GM23338 (cell line): Measurements from ENCODE around the gene TET2. TPM values are rescaled to one million over a fixed set of nuclear protein-coding genes. Genes with fewer than 3 reads are reported as not detected.

Experiments
- ATAC-seq: fragments of 200-7000 bp; cut with Tn5 transposase; 3 replicates; pipeline ENCODE4 v1.9.1; 2020
- DNase-seq: peaks from one replicate; pipeline ENCODE4 v3.0.0-alpha.2; 2015; ENCODE audit warnings: low spot score
- H2AFZ ChIP-seq: fragments of 200-600 bp; sonication (generic); 2 replicates; pipeline ENCODE4 v1.8.0; 2016; ENCODE audit warnings: antibody characterized with exemption, mild to moderate bottlenecking, moderate library complexity
- H3F3A ChIP-seq: fragments of 200-600 bp; sonication (generic); replicated peaks from 2 replicates; pipeline ENCODE4 v1.8.0; 2017; ENCODE audit warnings: antibody characterized with exemption, mixed run types, low read depth
- H3K27ac ChIP-seq: fragments of 200-600 bp; sonication (generic); 2 replicates; pipeline ENCODE4 v1.6.1; 2016; ENCODE audit warnings: low read depth
- H3K27me3 ChIP-seq: fragments of 200-600 bp; sonication (generic); 2 replicates; pipeline ENCODE4 v1.8.0; 2016; ENCODE audit warnings: mild to moderate bottlenecking, mixed run types, moderate library complexity; ENCODE audit not compliant: insufficient read depth
- H3K36me3 ChIP-seq: fragments of 200-600 bp; sonication (generic); 2 replicates; pipeline ENCODE4 v1.8.0; 2016; ENCODE audit warnings: mild to moderate bottlenecking; ENCODE audit not compliant: insufficient read depth
- H3K4me1 ChIP-seq: fragments of 200-600 bp; sonication (generic); 2 replicates; pipeline ENCODE4 v1.8.0; 2016; ENCODE audit warnings: mild to moderate bottlenecking, moderate library complexity; ENCODE audit not compliant: insufficient read depth
- H3K4me2 ChIP-seq: fragments of 200-600 bp; sonication (generic); 2 replicates; pipeline ENCODE4 v1.7.1; 2017; ENCODE audit warnings: mixed run types
- H3K4me3 ChIP-seq: fragments of 200-600 bp; sonication (generic); 2 replicates; pipeline ENCODE4 v1.6.1; 2016; ENCODE audit warnings: mixed run types
- H3K79me2 ChIP-seq: fragments of 200-600 bp; sonication (generic); replicated peaks from 2 replicates; pipeline ENCODE4 v1.8.0; 2017; ENCODE audit warnings: mild to moderate bottlenecking; ENCODE audit not compliant: insufficient read depth
- H3K9me2 ChIP-seq: fragments of 200-600 bp; sonication (generic); 2 replicates; pipeline ENCODE4 v1.8.0; 2017; ENCODE audit not compliant: insufficient read depth
- H4K20me1 ChIP-seq: fragments of 200-600 bp; sonication (generic); replicated peaks from 2 replicates; pipeline ENCODE4 v1.8.0; 2017; ENCODE audit warnings: mild to moderate bottlenecking; ENCODE audit not compliant: insufficient read depth
- H3K27ac Mint-ChIP-seq: 2 replicates; pipeline ENCODE4 v1.8.0; 2020; ENCODE audit warnings: inconsistent platforms, mild to moderate bottlenecking, moderate library complexity, mixed read lengths
- H3K27me3 Mint-ChIP-seq: 3 replicates; pipeline ENCODE4 v1.8.0; 2022; ENCODE audit warnings: low read depth, mild to moderate bottlenecking, moderate library complexity, mixed read lengths, inconsistent platforms; ENCODE audit not compliant: insufficient read depth, poor library complexity
- H3K36me3 Mint-ChIP-seq: 3 replicates; pipeline ENCODE4 v1.8.0; 2021; ENCODE audit warnings: low read depth, mild to moderate bottlenecking, inconsistent platforms, moderate library complexity, mixed read lengths
- H3K4me1 Mint-ChIP-seq: 3 replicates; pipeline ENCODE4 v1.8.0; 2020; ENCODE audit warnings: mild to moderate bottlenecking, inconsistent platforms, mixed read lengths
- H3K4me3 Mint-ChIP-seq: 3 replicates; pipeline ENCODE4 v1.8.0; 2021; ENCODE audit warnings: moderate library complexity, mild to moderate bottlenecking, inconsistent platforms, mixed read lengths
- H3K9me3 Mint-ChIP-seq: 3 replicates; pipeline ENCODE4 v1.8.0; 2020; ENCODE audit warnings: moderate library complexity, mild to moderate bottlenecking, inconsistent platforms, mixed read lengths
- CREB1 ChIP-seq: fragments of 250-450 bp; sonication (Bioruptor Pico); IDR thresholded peaks from 2 replicates; pipeline ENCODE4 v1.5.0; 2020; ENCODE audit warnings: low read depth, mild to moderate bottlenecking, moderate library complexity
- EZH2 ChIP-seq: fragments of 200-600 bp; sonication (generic); IDR thresholded peaks from one replicate; pipeline ENCODE4 v1.8.0; 2017; ENCODE audit warnings: antibody characterized with exemption, mild to moderate bottlenecking, low read depth; ENCODE audit not compliant: unreplicated experiment
- POLR2AphosphoS5 ChIP-seq: IDR thresholded peaks from 2 replicates; pipeline ENCODE4 v1.6.1; 2016; ENCODE audit warnings: antibody characterized with exemption, low read depth
- ZNF114 ChIP-seq: fragments of 250-450 bp; sonication (Bioruptor Pico); IDR thresholded peaks from 2 replicates; pipeline ENCODE4 v1.5.0; 2020; ENCODE audit warnings: mild to moderate bottlenecking, moderate library complexity
- polyA plus RNA-seq: library from polyadenylated mRNA; unstranded; fragments of >200 nt; fragmentation: Nextera tagmentation; extraction: Ambion mirVana; gene quantifications from 2 replicates; pipeline ENCODE4 v1.2.1, GENCODE V29; 2016
- total RNA-seq: library from RNA; depleted of rRNA; stranded (reverse); fragments of >200 nt; shearing (Covaris generic); gene quantifications from 2 replicates; pipeline ENCODE4 v1.2.3, GENCODE V29; 2014
- TF ChIP-seq, protein P1 (sequence below): IDR thresholded peaks from one replicate; pipeline ENCODE4 v1.6.1; 2018; ENCODE audit warnings: antibody characterized with exemption; ENCODE audit not compliant: unreplicated experiment
- TF ChIP-seq, protein P2 (sequence below): fragments of 250-450 bp; sonication (Bioruptor Pico); IDR thresholded peaks from 2 replicates; pipeline ENCODE4 v1.5.0; 2020; ENCODE audit warnings: mild to moderate bottlenecking, moderate library complexity
- TF ChIP-seq, protein P3 (sequence below), 2 experiments: fragments of 200-600 bp in 1 of 2; sonication (generic) in 1 of 2; conservative IDR thresholded peaks; 2 replicates each; pipeline versions ENCODE4 v1.5.1 to v1.6.1; 2016 to 2017; ENCODE audit warnings: antibody characterized with exemption in 2 of 2, low read depth in 2 of 2, mild to moderate bottlenecking in 2 of 2, moderate library complexity in 1 of 2

TET2 gene
- total and polyA plus RNA-seq, 2 experiments from 2014 or later, result 1.2 to 2.2 TPM

DNA sequence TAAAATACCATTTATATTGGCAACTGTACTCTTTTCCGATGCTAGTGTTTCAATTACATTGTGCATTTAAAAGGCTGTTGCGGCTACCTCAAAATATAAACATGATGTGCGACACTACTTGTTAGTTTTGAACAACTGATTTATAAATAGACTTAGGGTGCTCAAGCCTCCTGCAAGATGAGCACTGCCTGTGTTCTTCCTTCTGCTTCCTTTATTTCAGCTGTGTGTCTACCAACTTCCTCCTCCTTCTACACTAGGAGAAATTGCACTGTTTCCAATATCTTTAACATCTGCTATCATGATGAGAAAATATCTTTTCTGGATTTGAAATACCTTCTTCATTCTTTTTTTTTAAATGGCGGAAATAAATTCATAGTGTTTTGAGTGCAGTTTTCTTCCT is 24.0 kb downstream of the TET2 start:
- no peak overlapping the region for H3K4me3 Mint-ChIP-seq
- ATAC-seq (no peak), DNase-seq (no peak)
- no peak overlapping the region for H3K27ac Mint-ChIP-seq
- H2AFZ ChIP-seq, result no peak overlapping the region
- H3F3A ChIP-seq, result no peaks in the 10 kb centered on the region
- no peaks in the 10 kb centered on the region for H3K4me1 ChIP-seq
- TF ChIP-seq EZH2 (no peak), POLR2AphosphoS5 (no peak), CREB1 (CRISPR knock-in tag) (no peak), ZNF114 (CRISPR knock-in tag) (no peak)
- TF ChIP-seq, protein P1, sequence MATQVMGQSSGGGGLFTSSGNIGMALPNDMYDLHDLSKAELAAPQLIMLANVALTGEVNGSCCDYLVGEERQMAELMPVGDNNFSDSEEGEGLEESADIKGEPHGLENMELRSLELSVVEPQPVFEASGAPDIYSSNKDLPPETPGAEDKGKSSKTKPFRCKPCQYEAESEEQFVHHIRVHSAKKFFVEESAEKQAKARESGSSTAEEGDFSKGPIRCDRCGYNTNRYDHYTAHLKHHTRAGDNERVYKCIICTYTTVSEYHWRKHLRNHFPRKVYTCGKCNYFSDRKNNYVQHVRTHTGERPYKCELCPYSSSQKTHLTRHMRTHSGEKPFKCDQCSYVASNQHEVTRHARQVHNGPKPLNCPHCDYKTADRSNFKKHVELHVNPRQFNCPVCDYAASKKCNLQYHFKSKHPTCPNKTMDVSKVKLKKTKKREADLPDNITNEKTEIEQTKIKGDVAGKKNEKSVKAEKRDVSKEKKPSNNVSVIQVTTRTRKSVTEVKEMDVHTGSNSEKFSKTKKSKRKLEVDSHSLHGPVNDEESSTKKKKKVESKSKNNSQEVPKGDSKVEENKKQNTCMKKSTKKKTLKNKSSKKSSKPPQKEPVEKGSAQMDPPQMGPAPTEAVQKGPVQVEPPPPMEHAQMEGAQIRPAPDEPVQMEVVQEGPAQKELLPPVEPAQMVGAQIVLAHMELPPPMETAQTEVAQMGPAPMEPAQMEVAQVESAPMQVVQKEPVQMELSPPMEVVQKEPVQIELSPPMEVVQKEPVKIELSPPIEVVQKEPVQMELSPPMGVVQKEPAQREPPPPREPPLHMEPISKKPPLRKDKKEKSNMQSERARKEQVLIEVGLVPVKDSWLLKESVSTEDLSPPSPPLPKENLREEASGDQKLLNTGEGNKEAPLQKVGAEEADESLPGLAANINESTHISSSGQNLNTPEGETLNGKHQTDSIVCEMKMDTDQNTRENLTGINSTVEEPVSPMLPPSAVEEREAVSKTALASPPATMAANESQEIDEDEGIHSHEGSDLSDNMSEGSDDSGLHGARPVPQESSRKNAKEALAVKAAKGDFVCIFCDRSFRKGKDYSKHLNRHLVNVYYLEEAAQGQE, result no peak
- TF ChIP-seq, protein P2, sequence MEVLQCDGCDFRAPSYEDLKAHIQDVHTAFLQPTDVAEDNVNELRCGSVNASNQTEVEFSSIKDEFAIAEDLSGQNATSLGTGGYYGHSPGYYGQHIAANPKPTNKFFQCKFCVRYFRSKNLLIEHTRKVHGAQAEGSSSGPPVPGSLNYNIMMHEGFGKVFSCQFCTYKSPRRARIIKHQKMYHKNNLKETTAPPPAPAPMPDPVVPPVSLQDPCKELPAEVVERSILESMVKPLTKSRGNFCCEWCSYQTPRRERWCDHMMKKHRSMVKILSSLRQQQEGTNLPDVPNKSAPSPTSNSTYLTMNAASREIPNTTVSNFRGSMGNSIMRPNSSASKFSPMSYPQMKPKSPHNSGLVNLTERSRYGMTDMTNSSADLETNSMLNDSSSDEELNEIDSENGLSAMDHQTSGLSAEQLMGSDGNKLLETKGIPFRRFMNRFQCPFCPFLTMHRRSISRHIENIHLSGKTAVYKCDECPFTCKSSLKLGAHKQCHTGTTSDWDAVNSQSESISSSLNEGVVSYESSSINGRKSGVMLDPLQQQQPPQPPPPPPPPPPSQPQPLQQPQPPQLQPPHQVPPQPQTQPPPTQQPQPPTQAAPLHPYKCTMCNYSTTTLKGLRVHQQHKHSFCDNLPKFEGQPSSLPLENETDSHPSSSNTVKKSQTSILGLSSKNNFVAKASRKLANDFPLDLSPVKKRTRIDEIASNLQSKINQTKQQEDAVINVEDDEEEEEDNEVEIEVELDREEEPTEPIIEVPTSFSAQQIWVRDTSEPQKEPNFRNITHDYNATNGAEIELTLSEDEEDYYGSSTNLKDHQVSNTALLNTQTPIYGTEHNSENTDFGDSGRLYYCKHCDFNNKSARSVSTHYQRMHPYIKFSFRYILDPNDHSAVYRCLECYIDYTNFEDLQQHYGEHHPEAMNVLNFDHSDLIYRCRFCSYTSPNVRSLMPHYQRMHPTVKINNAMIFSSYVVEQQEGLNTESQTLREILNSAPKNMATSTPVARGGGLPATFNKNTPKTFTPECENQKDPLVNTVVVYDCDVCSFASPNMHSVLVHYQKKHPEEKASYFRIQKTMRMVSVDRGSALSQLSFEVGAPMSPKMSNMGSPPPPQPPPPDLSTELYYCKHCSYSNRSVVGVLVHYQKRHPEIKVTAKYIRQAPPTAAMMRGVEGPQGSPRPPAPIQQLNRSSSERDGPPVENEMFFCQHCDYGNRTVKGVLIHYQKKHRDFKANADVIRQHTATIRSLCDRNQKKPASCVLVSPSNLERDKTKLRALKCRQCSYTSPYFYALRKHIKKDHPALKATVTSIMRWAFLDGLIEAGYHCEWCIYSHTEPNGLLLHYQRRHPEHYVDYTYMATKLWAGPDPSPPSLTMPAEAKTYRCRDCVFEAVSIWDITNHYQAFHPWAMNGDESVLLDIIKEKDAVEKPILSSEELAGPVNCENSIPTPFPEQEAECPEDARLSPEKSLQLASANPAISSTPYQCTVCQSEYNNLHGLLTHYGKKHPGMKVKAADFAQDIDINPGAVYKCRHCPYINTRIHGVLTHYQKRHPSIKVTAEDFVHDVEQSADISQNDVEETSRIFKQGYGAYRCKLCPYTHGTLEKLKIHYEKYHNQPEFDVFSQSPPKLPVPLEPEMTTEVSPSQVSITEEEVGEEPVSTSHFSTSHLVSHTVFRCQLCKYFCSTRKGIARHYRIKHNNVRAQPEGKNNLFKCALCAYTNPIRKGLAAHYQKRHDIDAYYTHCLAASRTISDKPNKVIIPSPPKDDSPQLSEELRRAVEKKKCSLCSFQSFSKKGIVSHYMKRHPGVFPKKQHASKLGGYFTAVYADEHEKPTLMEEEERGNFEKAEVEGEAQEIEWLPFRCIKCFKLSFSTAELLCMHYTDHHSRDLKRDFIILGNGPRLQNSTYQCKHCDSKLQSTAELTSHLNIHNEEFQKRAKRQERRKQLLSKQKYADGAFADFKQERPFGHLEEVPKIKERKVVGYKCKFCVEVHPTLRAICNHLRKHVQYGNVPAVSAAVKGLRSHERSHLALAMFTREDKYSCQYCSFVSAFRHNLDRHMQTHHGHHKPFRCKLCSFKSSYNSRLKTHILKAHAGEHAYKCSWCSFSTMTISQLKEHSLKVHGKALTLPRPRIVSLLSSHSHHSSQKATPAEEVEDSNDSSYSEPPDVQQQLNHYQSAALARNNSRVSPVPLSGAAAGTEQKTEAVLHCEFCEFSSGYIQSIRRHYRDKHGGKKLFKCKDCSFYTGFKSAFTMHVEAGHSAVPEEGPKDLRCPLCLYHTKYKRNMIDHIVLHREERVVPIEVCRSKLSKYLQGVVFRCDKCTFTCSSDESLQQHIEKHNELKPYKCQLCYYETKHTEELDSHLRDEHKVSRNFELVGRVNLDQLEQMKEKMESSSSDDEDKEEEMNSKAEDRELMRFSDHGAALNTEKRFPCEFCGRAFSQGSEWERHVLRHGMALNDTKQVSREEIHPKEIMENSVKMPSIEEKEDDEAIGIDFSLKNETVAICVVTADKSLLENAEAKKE (CRISPR knock-in tag), result no peak
- TF ChIP-seq, protein P3, sequence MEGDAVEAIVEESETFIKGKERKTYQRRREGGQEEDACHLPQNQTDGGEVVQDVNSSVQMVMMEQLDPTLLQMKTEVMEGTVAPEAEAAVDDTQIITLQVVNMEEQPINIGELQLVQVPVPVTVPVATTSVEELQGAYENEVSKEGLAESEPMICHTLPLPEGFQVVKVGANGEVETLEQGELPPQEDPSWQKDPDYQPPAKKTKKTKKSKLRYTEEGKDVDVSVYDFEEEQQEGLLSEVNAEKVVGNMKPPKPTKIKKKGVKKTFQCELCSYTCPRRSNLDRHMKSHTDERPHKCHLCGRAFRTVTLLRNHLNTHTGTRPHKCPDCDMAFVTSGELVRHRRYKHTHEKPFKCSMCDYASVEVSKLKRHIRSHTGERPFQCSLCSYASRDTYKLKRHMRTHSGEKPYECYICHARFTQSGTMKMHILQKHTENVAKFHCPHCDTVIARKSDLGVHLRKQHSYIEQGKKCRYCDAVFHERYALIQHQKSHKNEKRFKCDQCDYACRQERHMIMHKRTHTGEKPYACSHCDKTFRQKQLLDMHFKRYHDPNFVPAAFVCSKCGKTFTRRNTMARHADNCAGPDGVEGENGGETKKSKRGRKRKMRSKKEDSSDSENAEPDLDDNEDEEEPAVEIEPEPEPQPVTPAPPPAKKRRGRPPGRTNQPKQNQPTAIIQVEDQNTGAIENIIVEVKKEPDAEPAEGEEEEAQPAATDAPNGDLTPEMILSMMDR (conservative IDR thresholded peaks at IDR 0.05; ENCODE audit: low read depth in 2 of 2), result no peak
- peaks cover 10% of the 10 kb centered on the region; the same call in 1 of the 2 replicates for H4K20me1 ChIP-seq
- H3K4me2 ChIP-seq, result no peak overlapping the region
- no peaks in the 10 kb centered on the region for H3K9me2 ChIP-seq
- H3K4me1 Mint-ChIP-seq, result no peaks in the 10 kb centered on the region
- H3K36me3 Mint-ChIP-seq, result no peaks in the 10 kb centered on the region
- H3K9me3 Mint-ChIP-seq, result no peaks in the 10 kb centered on the region
- peaks cover 11% of the 10 kb centered on the region for H3K27me3 ChIP-seq
- no peaks in the 10 kb centered on the region for H3K79me2 ChIP-seq
- peaks cover 2% of the 10 kb centered on the region for H3K27me3 Mint-ChIP-seq
- H3K27ac ChIP-seq, result no peak overlapping the region
- no peak overlapping the region for H3K4me3 ChIP-seq
- no peaks in the 10 kb centered on the region for H3K36me3 ChIP-seq
